SHP77 (cell line): ENCODE data around the gene C21orf58.
A peak's percentile ranks its signal among the peaks of the same experiment; 100 is the strongest.
"Not testable (repeated sequence)": the region's sequence is repeated elsewhere in the genome, so short reads cannot be mapped to it uniquely, and the experiment has no call there.

Experiments
- DNase-seq, 2 experiments: peaks; one replicate each; lab custom pipeline; 2025; lab: John Stamatoyannopoulos, UW

Gene C21orf58

DNA sequence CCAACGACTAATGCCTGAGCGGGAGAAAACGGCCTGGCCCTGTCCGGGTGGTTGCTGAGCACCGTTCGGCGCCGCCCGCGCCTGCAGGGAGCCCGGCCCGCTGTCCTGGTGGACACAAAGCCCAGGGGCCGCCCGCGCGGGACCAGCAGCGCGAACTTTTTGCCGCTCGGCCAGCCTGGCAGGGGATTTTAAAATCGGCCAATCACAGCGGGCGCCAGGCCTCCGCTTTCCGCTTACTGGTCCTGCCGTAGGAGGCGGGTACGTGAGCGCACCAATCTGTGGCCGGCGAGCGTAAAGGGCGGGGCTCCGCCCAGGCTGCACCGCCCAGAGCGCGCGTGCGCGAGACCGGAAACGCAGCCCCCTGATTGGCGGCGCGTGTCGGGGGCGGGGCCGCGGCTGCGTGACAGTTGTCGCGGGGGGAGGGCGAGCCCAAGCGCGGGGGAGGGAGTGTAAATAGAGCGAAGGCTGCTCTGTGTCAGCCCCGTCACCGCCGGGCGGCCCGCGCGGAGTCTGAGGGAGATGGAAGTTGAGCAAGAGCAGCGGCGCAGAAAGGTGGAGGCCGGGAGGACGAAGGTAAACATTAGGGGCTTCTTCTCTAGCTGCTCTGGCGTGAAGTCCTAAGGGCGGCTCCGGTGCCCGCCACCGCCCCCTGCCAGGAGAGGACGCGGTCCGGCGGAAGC lies at the start of gene C21orf58, which contains the start of gene PCNT:
TSS of gene C21orf58 (minus strand) at position 161 of the 680 bp plus-strand sequence. CDS start 1,132 bp downstream, outside the sequence.
TSS of gene PCNT (plus strand) at position 447 of the 680 bp plus-strand sequence. CDS start at position 520, 73 bp downstream.
- DNase-seq: peak; percentile 95 to 97

DNA sequence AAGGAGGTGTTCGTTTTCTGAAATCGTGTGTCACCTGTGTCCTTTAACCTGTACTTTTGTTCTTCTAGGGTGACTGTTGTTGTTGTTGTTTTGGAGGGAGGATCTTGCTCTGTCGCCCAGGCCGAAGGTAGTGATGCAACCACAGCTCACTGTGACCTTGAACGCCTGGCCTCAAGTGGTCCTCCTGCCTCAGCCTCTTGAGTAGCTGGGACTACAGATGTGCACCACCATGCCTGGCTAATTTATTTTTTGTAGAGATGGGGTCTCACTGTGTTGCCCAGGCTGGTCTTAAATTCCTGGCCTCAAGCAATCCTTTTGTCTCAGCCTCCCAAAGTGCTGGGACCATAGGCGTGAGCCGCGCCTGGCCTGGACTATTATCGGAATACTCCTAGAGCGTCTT lies 49.3 kb upstream of the C21orf58 start:
- DNase-seq: not testable (repeated sequence)

DNA sequence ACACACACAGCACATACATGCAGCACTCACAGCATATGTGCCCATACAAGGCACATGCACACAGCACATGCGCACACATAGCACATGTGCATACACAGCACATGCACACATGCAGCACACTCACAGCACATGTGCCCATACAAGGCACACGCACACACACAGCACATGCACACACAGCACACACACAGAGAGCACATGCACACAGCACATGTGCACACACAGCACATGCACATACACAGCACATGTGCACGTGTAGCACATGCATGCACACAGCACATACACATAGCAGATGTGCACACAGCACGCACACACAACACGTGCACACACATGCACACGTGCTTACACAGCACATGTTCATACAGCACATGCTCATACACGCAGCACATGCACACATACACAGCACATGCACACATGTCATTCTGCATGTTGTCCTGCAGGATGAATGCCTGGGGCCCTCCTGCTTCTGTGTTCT lies 48.4 kb upstream of the C21orf58 start:
- DNase-seq: no peak

DNA sequence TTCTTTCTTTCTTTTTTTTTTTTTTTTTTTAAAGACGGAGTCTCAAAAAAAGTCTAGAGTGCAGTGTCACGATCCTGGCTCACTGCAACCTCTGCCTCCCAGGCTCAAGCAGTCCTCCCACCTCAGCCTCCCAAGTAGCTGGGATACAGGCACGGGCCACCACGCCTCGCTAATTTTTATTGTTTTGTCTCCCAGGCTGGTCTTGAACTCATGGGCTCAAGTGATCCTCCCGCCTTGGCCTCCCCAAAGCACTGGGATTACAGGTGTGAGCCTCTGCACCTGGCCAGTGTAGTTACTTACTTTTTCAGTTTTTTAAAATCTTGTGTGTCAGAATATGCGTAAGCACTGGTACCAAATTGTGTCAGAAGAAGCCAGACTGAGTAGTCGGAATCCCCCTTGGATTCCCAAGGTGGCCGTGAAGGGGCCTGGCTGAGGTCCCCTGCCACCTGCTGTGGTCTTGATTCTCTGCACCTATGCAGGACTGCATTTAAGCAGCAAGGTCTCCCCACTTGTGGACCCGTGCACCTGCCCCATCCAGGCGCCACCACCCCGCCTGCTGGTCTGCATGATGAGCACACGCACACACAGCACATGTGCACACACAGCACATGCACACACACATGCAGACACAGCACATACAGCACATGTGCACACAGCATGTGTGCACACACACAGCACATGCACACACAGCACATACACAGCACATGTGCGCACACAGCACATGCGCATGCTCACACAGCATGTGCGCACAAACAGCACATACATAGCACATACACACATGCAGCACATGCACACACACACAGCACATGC lies 47.7 kb upstream of the C21orf58 start:
- DNase-seq: no peak

DNA sequence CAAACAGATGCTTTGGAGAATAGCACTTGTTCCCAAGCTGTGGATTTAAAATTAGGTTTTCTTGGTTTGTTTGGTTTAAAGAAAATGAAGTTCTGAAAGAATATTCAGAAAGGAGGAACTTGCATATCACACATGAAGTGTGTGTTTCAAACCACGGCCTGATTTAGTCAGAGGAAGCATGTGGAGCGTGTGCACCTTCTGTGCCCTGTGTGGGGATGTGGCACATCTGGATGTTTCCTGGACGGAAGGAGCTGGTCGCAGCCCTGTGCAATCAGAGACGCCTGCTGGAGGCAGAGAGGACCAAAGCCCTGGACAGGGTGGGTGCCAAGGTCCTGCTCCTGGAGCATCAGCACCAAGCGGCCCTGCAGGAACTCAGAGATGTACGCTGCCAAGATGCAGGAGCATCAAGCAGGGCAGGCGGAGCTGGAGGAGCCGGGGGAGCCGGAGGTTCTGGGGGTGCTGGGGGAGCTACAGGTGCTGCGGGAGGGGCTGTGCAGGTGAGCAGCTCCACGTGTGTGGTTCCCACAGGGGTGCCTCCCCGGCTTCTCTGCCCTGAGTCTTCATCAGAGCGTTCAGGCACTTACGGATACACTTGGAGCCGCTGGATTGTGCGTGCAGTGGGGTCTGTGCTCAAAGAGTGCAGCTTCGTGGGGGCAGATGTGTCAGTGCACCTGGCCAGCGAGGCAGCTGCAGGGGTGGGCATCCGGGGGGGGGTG lies 46.0 kb upstream of the C21orf58 start:
- DNase-seq: no peak

DNA sequence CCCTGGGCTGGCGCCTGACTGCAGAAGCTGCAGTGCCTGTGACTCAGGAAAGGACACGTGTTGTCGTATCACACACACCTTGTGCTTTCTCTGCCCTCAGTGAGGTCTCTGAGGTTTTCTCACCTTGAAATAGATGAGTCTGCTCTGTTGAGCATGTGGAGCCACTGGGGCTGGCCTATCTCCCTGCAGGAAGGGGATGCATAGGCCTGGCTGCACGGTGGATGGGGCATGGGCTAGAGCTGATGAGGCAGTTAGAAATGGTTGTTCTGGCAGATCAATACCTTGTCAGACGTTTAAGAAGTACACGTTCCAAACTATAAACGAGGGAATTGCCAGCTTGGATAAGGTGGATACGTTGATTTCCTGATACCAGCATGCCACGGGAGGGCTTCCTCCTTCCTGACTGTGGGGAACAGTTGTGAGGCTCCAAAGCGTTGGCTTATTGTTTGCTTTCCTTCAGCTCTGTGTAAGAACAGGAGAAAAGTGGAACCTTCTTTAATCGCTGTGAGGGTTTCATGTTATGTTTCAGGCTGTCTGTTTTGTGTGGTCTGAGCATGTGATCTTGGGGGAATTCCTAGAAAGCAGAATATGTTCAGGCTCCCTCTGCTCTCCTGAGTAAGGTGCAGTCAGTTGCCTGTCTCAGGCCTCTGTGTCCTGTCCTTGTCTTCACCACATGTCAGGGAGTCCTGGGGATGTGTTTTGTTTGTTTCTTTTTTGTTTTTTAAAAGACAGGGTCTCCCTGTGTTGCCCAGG lies 45.0 kb upstream of the C21orf58 start:
- no peak for DNase-seq

DNA sequence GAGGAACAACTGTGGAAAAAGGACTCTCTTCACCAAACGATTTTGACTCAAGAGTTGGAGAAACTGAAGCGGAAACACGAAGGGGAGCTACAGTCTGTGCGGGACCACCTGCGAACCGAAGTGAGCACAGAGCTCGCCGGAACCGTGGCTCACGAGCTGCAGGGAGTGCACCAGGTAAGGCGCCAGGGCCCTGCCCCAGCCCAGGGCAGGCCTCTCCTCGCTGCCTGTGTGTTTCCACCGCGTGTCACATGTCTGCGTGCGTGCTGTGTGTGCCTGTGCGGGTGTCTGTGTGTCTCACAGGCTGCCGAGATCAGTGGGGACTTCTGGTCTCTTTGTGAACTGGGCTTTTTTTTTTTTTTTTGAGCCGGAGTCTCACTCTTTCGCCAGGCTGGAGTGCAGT lies 43.3 kb upstream of the C21orf58 start:
- DNase-seq: no peak

DNA sequence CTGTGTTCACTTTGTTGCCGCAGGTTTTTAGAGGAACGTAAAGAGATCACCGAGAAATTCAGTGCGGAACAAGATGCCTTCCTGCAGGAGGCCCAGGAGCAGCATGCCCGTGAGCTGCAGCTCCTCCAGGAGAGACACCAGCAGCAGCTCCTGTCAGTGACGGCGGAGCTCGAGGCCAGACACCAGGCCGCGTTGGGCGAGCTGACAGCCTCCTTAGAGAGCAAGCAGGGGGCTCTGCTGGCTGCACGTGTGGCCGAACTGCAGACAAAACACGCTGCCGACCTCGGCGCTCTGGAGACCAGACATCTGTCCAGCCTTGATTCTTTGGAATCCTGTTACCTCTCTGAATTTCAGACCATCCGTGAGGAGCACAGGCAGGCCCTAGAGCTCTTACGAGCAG lies 42.9 kb upstream of the C21orf58 start:
- DNase-seq: no peak

DNA sequence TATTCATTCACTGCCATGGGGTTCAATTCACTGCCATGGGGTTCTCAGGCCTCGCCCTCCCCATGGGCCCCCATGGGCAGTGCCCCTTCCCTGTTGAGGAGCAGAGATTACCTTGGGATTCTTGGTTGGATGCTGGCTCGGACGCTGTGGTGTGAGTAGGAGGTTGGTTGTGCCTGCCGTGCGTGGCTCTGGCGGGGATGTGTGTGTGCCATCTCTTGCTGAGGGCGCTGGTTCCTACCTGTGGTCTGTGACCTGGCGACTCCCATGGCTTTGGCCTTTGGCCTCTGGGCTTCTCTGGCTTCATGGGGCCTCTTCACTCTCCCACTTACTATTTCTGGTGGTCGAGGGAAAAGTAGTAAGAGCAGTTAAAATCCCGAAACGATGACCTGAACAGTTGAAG lies 42.4 kb upstream of the C21orf58 start:
- no peak for DNase-seq

DNA sequence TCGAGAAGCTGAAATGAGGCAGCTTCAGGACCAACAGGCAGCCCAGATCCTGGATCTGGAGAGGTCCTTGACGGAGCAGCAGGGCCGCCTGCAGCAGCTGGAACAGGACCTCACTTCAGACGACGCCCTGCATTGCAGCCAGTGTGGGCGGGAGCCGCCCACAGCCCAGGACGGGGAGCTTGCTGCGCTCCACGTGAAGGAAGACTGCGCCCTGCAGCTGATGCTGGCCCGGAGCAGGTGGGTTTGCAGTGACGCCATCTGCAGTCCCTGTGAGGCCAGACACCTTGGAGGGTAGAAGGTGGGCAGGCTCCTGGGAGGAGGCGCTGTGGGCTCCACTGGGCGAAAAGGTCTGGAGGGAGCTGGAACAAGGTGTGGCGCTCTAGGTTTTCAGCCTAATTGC lies 40.0 kb upstream of the C21orf58 start:
- no peak for DNase-seq

DNA sequence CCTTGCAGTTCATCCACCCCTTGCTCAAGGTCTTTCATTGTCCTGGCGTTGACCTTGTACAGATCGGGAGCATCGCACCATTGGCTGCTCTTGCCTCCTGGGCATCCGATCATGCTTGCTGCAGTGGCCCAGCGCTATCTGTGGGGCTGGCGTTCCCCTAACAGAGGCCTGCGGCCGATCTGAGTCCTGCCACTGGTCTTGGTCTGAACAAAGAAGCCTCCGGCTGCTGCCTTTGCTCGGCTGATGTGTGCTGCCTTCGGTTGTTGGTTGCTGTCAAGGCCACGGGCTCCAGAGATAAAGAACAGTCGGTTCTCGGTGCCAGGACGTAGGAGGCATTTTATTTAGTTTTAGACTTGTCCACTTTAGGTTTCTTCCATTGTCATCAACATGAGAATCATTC lies 39.3 kb upstream of the C21orf58 start:
- no peak for DNase-seq

DNA sequence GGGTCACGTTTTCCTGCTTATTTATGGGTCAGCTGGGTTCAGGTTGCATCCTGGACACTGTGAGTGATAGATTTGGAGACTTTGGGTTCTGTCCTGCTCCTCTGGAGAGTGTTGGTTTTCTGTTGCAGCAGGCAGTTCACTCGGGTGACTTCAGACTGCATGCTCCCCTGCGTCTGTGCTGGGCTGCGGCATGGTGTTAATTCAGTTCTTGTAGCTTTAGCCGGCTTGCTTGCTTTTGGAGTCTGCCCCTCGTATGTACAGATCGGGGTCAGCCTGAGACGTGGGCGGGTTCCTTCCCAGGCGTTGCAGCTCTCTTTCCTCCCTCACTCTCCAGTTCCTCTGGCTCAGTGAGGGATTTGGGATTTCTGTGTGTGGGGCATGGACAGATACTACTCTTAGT lies 38.3 kb upstream of the C21orf58 start:
- DNase-seq: no peak

DNA sequence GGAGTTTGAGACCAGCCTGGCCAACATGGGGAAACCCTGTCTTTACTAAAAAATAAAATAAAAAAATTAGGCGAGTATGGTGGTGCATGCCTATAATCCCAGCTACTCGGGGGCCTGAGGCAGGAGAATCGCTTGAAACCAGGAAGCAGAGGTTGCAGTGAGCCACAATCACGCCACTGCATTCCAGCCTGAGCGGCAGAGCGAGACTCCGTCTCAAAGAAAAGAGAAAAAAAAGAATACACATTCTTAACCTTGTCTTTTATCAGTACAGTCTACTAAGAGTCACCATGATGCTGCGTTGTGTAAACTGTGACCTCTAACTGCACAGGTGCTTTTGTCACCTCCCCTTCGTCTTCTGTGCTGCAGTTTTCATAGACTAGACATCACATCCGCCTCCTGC lies 37.5 kb upstream of the C21orf58 start:
- DNase-seq: no peak

DNA sequence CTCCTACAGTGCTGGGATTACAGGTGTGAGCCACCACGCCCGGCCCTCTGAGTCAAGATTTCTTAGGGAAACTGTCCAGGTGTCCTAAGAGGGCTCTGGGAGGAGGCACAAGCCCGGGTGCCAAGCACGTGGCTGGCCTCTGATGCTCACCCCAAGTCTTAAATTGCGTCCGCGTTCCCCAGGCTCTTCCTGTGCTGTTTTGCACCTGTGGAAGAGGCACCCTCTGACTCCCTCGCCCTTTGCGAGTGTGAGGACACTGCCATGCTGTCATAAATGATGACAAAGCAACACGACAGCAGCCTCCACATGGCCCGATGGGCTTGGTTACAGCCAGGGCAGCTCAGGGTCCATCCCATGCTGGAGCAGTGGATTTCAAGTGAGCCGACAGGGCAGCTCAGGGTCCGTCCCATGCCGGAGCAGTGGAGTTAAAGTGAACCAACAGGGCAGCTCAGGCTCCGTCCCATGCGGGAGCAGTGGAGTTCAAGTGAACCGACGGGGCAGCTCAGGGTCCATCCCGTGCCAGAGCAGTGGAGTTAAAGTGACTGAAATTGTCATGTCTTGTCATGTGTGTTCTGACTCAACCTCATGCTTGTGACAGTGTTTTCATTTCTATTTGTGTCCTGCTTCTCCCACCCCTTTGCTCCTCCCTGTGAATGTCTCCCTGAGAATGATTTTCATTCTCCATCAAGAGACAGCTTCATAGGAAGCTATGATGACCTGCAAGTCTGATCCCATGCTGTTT lies 34.2 kb upstream of the C21orf58 start:
- DNase-seq: no peak

DNA sequence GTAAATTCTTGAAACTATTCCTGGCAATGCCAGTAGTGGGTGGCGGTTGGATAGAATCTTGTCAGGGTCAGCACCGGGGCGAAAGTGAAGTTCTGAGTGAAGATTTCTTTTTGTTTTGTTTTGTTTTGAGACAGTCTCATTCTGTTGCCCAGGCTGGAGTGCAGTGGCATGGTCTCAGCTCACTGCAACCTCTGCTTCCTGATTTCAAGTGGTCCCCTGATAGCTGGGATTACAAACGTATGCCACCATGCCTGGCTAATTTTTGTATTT lies 33.6 kb upstream of the C21orf58 start:
- DNase-seq: no peak

DNA sequence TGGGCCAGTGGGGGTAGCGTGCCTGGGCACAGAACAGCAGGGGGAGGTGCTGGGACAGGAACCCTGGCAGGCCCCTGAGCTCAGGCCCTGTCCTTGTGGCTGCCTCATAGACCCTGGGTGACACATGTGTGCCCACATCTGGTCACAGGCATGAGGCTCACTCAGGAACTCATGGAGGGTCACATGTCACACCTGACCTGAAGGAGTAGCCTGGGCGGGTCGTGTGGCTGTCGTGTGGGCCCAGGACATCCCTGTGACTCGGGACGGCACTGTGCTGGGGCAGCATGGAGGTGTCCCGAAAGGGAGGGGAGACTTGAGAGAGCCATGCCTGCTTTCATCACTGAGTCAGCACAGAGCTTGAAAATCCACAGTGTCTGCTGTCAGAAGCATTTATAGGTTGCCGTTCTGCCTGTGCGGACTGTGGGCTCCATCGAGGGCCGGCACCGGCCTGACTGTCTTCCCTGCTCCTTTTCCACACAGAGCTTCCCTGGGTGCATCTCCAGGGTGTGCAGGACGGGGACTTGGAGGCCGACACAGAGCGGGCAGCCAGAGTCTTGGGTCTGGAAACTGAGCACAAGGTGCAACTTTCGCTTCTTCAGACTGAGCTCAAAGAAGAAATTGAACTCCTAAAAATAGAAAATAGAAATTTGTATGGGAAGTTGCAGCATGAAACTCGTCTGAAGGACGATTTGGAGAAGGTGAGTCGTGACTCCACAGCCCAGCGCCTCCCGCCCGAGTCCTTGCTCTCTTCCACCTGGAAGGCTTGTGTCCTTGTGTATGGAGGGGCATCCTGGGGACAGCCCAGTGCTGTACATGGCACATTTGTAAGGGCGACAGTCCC lies 33.0 kb upstream of the C21orf58 start:
- DNase-seq: no peak

DNA sequence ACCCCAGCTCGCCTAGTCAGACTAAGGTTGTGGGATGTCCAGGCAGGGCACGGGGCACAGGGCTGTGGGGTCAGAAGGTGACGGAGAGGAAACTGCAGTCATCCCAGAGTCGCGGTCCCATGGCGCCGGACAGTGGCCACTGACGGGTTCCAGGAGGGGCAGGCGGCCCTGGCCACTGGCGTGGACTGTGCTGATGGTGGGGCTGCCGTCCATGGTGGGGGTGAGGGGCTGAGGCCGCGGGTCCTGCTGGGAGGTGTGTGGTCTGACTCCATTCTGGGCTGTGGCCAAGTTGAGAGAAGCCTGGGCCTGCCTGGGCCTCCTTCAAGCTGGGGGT lies 32.3 kb upstream of the C21orf58 start:
- no peak for DNase-seq

DNA sequence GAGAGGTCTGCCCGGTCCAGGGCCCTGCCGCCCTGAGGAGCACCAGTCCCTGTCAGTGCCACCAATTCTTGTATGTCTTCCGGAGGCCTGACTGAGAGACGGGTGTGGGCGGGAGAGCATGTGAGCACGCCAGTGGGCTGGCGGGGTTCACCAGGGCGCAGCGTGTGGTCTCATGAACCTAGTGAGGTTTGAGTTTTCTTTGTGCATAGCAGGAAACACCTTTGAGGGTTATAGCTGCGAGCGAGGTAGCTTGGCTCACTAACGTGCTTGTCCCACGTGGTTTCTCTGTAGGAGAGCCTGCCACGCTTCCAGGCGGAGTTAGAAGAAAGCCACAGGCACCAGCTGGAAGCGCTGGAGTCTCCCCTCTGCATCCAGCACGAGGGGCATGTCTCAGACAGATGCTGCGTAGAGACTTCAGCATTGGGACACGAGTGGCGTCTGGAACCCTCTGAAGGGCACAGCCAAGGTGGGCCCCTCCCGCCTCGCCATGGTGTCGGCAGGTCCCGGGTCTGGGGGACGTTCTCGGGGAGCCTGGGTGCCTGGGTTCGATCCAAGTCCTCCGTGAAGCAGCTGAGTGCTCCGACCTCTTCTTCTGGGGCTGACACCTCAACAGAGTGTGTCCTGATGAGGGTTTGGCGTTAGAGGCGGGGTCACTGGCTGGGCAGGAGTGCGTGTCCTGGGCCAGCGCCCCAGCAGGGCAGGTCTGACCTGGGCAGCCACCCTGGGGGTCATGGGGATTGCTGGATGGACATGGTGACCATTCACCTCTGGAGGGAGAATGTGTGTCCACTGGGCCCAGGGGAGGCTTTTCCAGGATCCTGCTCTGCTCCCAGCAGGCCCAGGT lies 31.7 kb upstream of the C21orf58 start:
- no peak for DNase-seq

DNA sequence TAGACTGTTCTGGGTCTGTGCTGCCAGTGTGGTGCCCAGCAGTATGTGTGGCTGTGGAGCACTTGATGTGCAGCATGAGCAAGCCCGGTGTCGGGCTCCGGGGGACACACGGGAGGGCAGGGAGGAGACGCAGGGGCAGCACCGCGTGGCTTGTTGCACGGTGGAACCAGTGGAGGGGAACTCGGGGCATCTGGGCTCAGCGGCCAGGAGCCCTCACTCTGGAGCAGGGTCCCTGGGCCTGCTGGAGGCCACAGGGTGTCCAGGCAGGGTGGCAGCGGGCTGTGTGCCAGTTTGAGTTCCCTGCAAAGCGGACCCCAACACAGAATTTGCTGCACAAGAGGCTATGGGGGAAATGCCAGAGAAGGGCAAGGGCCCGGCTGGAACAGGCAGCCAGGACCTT lies 30.8 kb upstream of the C21orf58 start:
- DNase-seq: no peak

DNA sequence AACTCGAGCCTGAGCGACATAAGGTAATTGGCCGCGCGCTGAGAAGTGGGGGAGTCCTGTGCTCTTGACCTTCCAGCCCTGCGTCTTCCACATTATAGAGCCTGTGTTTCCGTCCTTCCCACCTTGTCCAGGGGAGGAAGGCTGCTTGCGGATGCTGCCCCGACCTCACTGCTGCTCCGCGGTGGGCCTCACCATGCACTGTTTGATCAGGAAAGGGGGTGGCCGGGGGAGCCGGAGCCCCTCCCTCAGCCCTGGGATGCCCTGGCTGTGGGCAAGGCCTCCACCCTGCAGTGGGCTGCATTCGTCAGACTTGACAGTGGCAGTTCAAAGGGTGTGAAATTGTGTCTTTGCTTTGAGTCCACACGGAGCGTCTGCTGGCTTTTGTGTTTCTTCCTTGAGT lies 30.4 kb upstream of the C21orf58 start:
- DNase-seq: no peak
